SK-N-MC (cell line): Measurements from ENCODE around the gene SH3GL2.

ENCODE experiments used
- DNase-seq: peaks from one replicate; pipeline ENCODE4 v3.0.0-alpha.2; 2011; ENCODE audit warnings: low read depth, low spot score
- H3K27ac ChIP-seq: fragments of 200-600 bp; sonication (generic); 2 replicates; pipeline ENCODE4 v1.5.1; 2016; ENCODE audit warnings: mixed run types
- H3K36me3 ChIP-seq: fragments of 200-600 bp; sonication (generic); 2 replicates; pipeline ENCODE4 v1.6.1; 2017; ENCODE audit warnings: antibody characterized with exemption, low read length, mixed read lengths; ENCODE audit not compliant: insufficient read depth
- H3K4me3 ChIP-seq: fragments of 200-600 bp; sonication (generic); 2 replicates; pipeline ENCODE4 v1.5.1; 2016
- H3K9ac ChIP-seq: fragments of 200-600 bp; sonication (generic); 2 replicates; pipeline ENCODE4 v1.8.0; 2017; ENCODE audit warnings: mixed run types, mixed read lengths; ENCODE audit not compliant: insufficient read length
- H3K9me3 ChIP-seq: fragments of 200-600 bp; sonication (generic); 2 replicates; pipeline ENCODE4 v1.6.1; 2017; ENCODE audit warnings: low read depth, mild to moderate bottlenecking, antibody characterized with exemption, low read length, moderate library complexity, mixed read lengths
- EZH2 ChIP-seq: fragments of 200-600 bp; sonication (generic); IDR thresholded peaks from one replicate; pipeline ENCODE4 v1.6.1; 2017; ENCODE audit warnings: antibody characterized with exemption
- FOXP2 ChIP-seq: optimal IDR thresholded peaks from 2 replicates; pipeline ENCODE3; 2011; ENCODE audit warnings: mild to moderate bottlenecking, moderate library complexity; ENCODE audit not compliant: insufficient read depth; ENCODE audit errors: extremely low read length, control extremely low read depth
- POLR2AphosphoS5 ChIP-seq: IDR thresholded peaks from 2 replicates; pipeline ENCODE4 v1.6.1; 2012; ENCODE audit warnings: mild to moderate bottlenecking, low read depth, low read length, borderline replicate concordance

Gene SH3GL2

GRCh38 chr9:17706347-17706746, 127.5 kb downstream of the SH3GL2 start:
- DNase-seq, result no peak
- Histone ChIP-seq H3K36me3 (no peaks in the 10 kb centered on the region), H3K4me3 (no peak overlapping the region), H3K9ac (no peak overlapping the region), H3K9me3 (no peaks in the 10 kb centered on the region), H3K27ac (no peak overlapping the region)
- TF ChIP-seq FOXP2 (no peak), EZH2 (no peak), POLR2AphosphoS5 (no peak)

- Histone ChIP-seq H3K4me3 (no peak overlapping the region), H3K27ac (no peak overlapping the region), H3K9me3 (no peaks in the 10 kb centered on the region; the same call in 1 of the 2 replicates), H3K9ac (no peak overlapping the region), H3K36me3 (no peaks in the 10 kb centered on the region)
- no peak for DNase-seq
- TF ChIP-seq FOXP2, result no peak
- TF ChIP-seq EZH2, result no peak
- no peak for TF ChIP-seq POLR2AphosphoS5
These were observed 140.2 kb downstream of the SH3GL2 start for GRCh38 chr9:17719053-17719452.

GRCh38 chr9:17721954-17722353, 143.1 kb downstream of the SH3GL2 start:
- Histone ChIP-seq H3K4me3 (no peak overlapping the region), H3K9me3 (no peaks in the 10 kb centered on the region), H3K27ac (no peak overlapping the region), H3K36me3 (no peaks in the 10 kb centered on the region), H3K9ac (no peak overlapping the region)
- no peak for DNase-seq
- TF ChIP-seq POLR2AphosphoS5, result no peak
- no peak for TF ChIP-seq FOXP2

- no peak overlapping the region for H3K9ac ChIP-seq
- DNase-seq, result no peak
- no peaks in the 10 kb centered on the region for H3K9me3 ChIP-seq
- TF ChIP-seq FOXP2 (no peak), EZH2 (no peak), POLR2AphosphoS5 (no peak)
- no peaks in the 10 kb centered on the region for H3K36me3 ChIP-seq
- no peak overlapping the region for H3K4me3 ChIP-seq
- no peak overlapping the region for H3K27ac ChIP-seq
These were observed 144.8 kb downstream of the SH3GL2 start for GRCh38 chr9:17723656-17724055.

GRCh38 chr9:17725399-17726010, 146.6 kb downstream of the SH3GL2 start:
- no peak for DNase-seq
- no peak for TF ChIP-seq POLR2AphosphoS5
- no peak for TF ChIP-seq EZH2
- TF ChIP-seq FOXP2, result no peak

GRCh38 chr9:17726298-17726697, 147.4 kb downstream of the SH3GL2 start:
- no peak overlapping the region for H3K9ac ChIP-seq
- no peaks in the 10 kb centered on the region for H3K9me3 ChIP-seq
- no peaks in the 10 kb centered on the region for H3K36me3 ChIP-seq
- TF ChIP-seq EZH2, result no peak
- TF ChIP-seq FOXP2, result no peak
- no peak for TF ChIP-seq POLR2AphosphoS5
- no peak overlapping the region for H3K27ac ChIP-seq
- H3K4me3 ChIP-seq, result no peak overlapping the region
- no peak for DNase-seq

More at GRCh38 chr9:17725399-17726010, 146.6 kb downstream of the SH3GL2 start:
- Histone ChIP-seq H3K9me3 (no peaks in the 10 kb centered on the region), H3K9ac (no peak overlapping the region), H3K27ac (no peak overlapping the region), H3K4me3 (no peak overlapping the region), H3K36me3 (no peaks in the 10 kb centered on the region)

GRCh38 chr9:17730899-17731298, 152.0 kb downstream of the SH3GL2 start:
- no peaks in the 10 kb centered on the region for H3K36me3 ChIP-seq
- no peak overlapping the region for H3K9ac ChIP-seq
- TF ChIP-seq FOXP2, result no peak
- TF ChIP-seq POLR2AphosphoS5, result no peak
- no peak for TF ChIP-seq EZH2
- no peaks in the 10 kb centered on the region for H3K9me3 ChIP-seq
- no peak overlapping the region for H3K4me3 ChIP-seq
- DNase-seq, result no peak
- H3K27ac ChIP-seq, result no peak overlapping the region

- no peak overlapping the region for H3K9ac ChIP-seq
- no peaks in the 10 kb centered on the region for H3K36me3 ChIP-seq
- no peak overlapping the region for H3K27ac ChIP-seq
- H3K4me3 ChIP-seq, result no peak overlapping the region
- H3K9me3 ChIP-seq, result no peaks in the 10 kb centered on the region
- no peak for DNase-seq
- TF ChIP-seq EZH2, result no peak
- TF ChIP-seq POLR2AphosphoS5, result no peak
- no peak for TF ChIP-seq FOXP2
These were observed 152.4 kb downstream of the SH3GL2 start for GRCh38 chr9:17731308-17731707.

GRCh38 chr9:17734674-17735073, 155.8 kb downstream of the SH3GL2 start:
- Histone ChIP-seq H3K36me3 (no peaks in the 10 kb centered on the region), H3K4me3 (no peak overlapping the region), H3K9me3 (no peaks in the 10 kb centered on the region), H3K27ac (no peak overlapping the region), H3K9ac (no peak overlapping the region)
- DNase-seq, result no peak
- TF ChIP-seq EZH2, result no peak
- no peak for TF ChIP-seq POLR2AphosphoS5
- no peak for TF ChIP-seq FOXP2
